MM.1S (cell line): ENCODE measurements around the gene TMEM131.

Experiments
- CTCF ChIP-seq: fragments of 300-600 bp; sonication (generic); IDR thresholded peaks from 2 replicates; pipeline ENCODE4 v1.5.1; 2016; ENCODE audit warnings: antibody characterized with exemption, low read length, mixed read lengths
- EZH2 ChIP-seq: fragments of 300-600 bp; sonication (generic); optimal IDR thresholded peaks from 2 replicates; pipeline ENCODE3; 2017; ENCODE audit warnings: low read depth, mild to moderate bottlenecking, antibody characterized with exemption, low read length, mixed read lengths

- TF ChIP-seq EZH2 (no peak), CTCF (no peak)
Measured at GRCh38 chr2:98016908-98017670, 21.3 kb upstream of the TMEM131 start.
